Loucy (cell line): ENCODE measurements around the gene KL.

Source experiments
- H2AFZ ChIP-seq: fragments of 200-600 bp; sonication (generic); 2 replicates; pipeline ENCODE4 v1.6.0; 2016; ENCODE audit warnings: antibody characterized with exemption, mild to moderate bottlenecking, low read length, moderate library complexity
- H3F3A ChIP-seq: fragments of 200-600 bp; 2 replicates; pipeline ENCODE4 v1.6.0; 2016; ENCODE audit warnings: antibody characterized with exemption, low read depth, mild to moderate bottlenecking
- H3K27me3 ChIP-seq: fragments of 200-600 bp; sonication (generic); 2 replicates; pipeline ENCODE4 v1.6.1; 2014; ENCODE audit warnings: low read length, mild to moderate bottlenecking; ENCODE audit not compliant: insufficient read depth, poor library complexity, severe bottlenecking
- H3K36me3 ChIP-seq: fragments of 200-600 bp; sonication (generic); 2 replicates; pipeline ENCODE4 v1.6.1; 2016; ENCODE audit warnings: low read length; ENCODE audit not compliant: insufficient read depth
- H3K4me1 ChIP-seq: fragments of 200-600 bp; sonication (generic); 2 replicates; pipeline ENCODE4 v1.5.1; 2014; ENCODE audit warnings: low read length, mild to moderate bottlenecking; ENCODE audit not compliant: insufficient read depth, poor library complexity, severe bottlenecking
- H3K4me2 ChIP-seq: fragments of 200-600 bp; sonication (generic); 2 replicates; pipeline ENCODE4 v1.6.0; 2014; ENCODE audit warnings: antibody characterized with exemption, low read length, low read depth, mild to moderate bottlenecking; ENCODE audit not compliant: poor library complexity, severe bottlenecking
- H3K4me3 ChIP-seq: fragments of 200-600 bp; sonication (generic); 2 replicates; pipeline ENCODE4 v1.5.1; 2014; ENCODE audit warnings: low read length, mild to moderate bottlenecking, mixed read lengths; ENCODE audit not compliant: poor library complexity, severe bottlenecking
- H3K79me2 ChIP-seq: fragments of 200-600 bp; sonication (generic); 2 replicates; pipeline ENCODE4 v1.6.1; 2014; ENCODE audit warnings: low read length; ENCODE audit not compliant: insufficient read depth
- H3K9ac ChIP-seq: fragments of 200-600 bp; sonication (generic); 2 replicates; pipeline ENCODE4 v1.6.0; 2014; ENCODE audit warnings: mild to moderate bottlenecking, low read depth, low read length, moderate library complexity; ENCODE audit not compliant: poor library complexity, severe bottlenecking
- H3K9me2 ChIP-seq: fragments of 200-600 bp; sonication (generic); replicated peaks from 2 replicates; pipeline ENCODE4 v1.6.1; 2016; ENCODE audit warnings: low read depth, low read length, mixed read lengths
- H3K9me3 ChIP-seq: fragments of 200-600 bp; sonication (generic); 2 replicates; pipeline ENCODE4 v1.6.1; 2014; ENCODE audit warnings: mild to moderate bottlenecking, antibody characterized with exemption, low read length, low read depth; ENCODE audit not compliant: insufficient read depth
- H4K20me1 ChIP-seq: fragments of 200-600 bp; sonication (generic); 2 replicates; pipeline ENCODE4 v1.6.0; 2014; ENCODE audit warnings: antibody characterized with exemption, low read length, mild to moderate bottlenecking; ENCODE audit not compliant: insufficient read depth, poor library complexity, severe bottlenecking
- CTCF ChIP-seq: fragments of 200-600 bp; sonication (generic); conservative IDR thresholded peaks from 2 replicates; pipeline ENCODE4 v1.5.1; 2014; ENCODE audit warnings: mild to moderate bottlenecking, antibody characterized with exemption, low read length
- EZH2phosphoT487 ChIP-seq: fragments of 200-600 bp; IDR thresholded peaks from 2 replicates; pipeline ENCODE4 v1.6.1; 2018; ENCODE audit warnings: antibody characterized with exemption, mild to moderate bottlenecking, moderate library complexity, borderline replicate concordance

The KL gene

GRCh38 chr13:33106656-33107360 is 90.6 kb downstream of the KL start:
- TF ChIP-seq EZH2phosphoT487 = no peak
- TF ChIP-seq CTCF = no peak
- H4K20me1 ChIP-seq = no peaks in the 10 kb centered on the region
- H3K4me3 ChIP-seq = no peak overlapping the region
- no peaks in the 10 kb centered on the region for H3K79me2 ChIP-seq
- no peaks in the 10 kb centered on the region; the same call in 1 of the 2 replicates for H3K9me3 ChIP-seq
- no peak overlapping the region for H3K4me2 ChIP-seq
- H3K9ac ChIP-seq = no peak overlapping the region
- no peak overlapping the region for H2AFZ ChIP-seq
- H3K9me2 ChIP-seq = no peaks in the 10 kb centered on the region
- no peaks in the 10 kb centered on the region for H3K36me3 ChIP-seq
- no peaks in the 10 kb centered on the region for H3F3A ChIP-seq
- H3K27me3 ChIP-seq = no peaks in the 10 kb centered on the region
- H3K4me1 ChIP-seq = no peaks in the 10 kb centered on the region

- H3K4me1 ChIP-seq = no peaks in the 10 kb centered on the region
- no peaks in the 10 kb centered on the region; the same call in 1 of the 2 replicates for H3K9me3 ChIP-seq
- H3K27me3 ChIP-seq = no peaks in the 10 kb centered on the region
- no peaks in the 10 kb centered on the region for H3K79me2 ChIP-seq
- no peak overlapping the region for H3K4me3 ChIP-seq
- no peak overlapping the region for H3K9ac ChIP-seq
- H4K20me1 ChIP-seq = no peaks in the 10 kb centered on the region
- H3F3A ChIP-seq = no peaks in the 10 kb centered on the region
- H3K9me2 ChIP-seq = no peaks in the 10 kb centered on the region
- H3K36me3 ChIP-seq = no peaks in the 10 kb centered on the region
- no peak overlapping the region for H3K4me2 ChIP-seq
- TF ChIP-seq CTCF = no peak
- TF ChIP-seq EZH2phosphoT487 = no peak
- H2AFZ ChIP-seq = no peak overlapping the region
These were observed 91.1 kb downstream of the KL start for GRCh38 chr13:33107361-33107760.

GRCh38 chr13:33108620-33109019 is 92.4 kb downstream of the KL start:
- no peaks in the 10 kb centered on the region for H3K79me2 ChIP-seq
- H2AFZ ChIP-seq = no peak overlapping the region
- H3K9me2 ChIP-seq = no peaks in the 10 kb centered on the region
- TF ChIP-seq EZH2phosphoT487 (no peak), CTCF (no peak)
- no peak overlapping the region for H3K9ac ChIP-seq
- no peaks in the 10 kb centered on the region for H3K4me1 ChIP-seq
- no peaks in the 10 kb centered on the region for H3K36me3 ChIP-seq
- H3K4me3 ChIP-seq = no peak overlapping the region
- no peak overlapping the region for H3K4me2 ChIP-seq
- no peaks in the 10 kb centered on the region for H4K20me1 ChIP-seq
- H3K27me3 ChIP-seq = no peaks in the 10 kb centered on the region
- no peaks in the 10 kb centered on the region; the same call in 1 of the 2 replicates for H3K9me3 ChIP-seq
- no peaks in the 10 kb centered on the region for H3F3A ChIP-seq
